ENCODE results near the gene REM2. TPM values are rescaled to one million over a fixed set of nuclear protein-coding genes. Genes with fewer than 3 reads are reported as not detected.

The REM2 gene
- total RNA-seq, 2 donors from 2014 or later = 0.93 to 1.1 TPM

- ATAC-seq = no peak
- peaks cover 19 to 23% of the 10 kb centered on the region in 2 donors for H3K36me3 Mint-ChIP-seq
- no peak overlapping the region for H3K27ac Mint-ChIP-seq
- H3K9me3 Mint-ChIP-seq = no peaks in the 10 kb centered on the region
- peak in 1 of 2 donors; percentile 8 for DNase-seq (ENCODE audit: low spot score in 2 of 2)
Observed at GRCh38 chr14:22928237-22929103, 45.4 kb downstream of the REM2 start.

GRCh38 chr14:22929104-22929960, 46.3 kb downstream of the REM2 start, which contains the start of gene PRMT5:
Gene PRMT5, minus strand, starts transcription at chr14:22929376. Its CDS starts 15 bp downstream, at chr14:22929361.
- DNase-seq (ENCODE audit: low spot score in 2 of 2) (peak; percentile 96 to 99), ATAC-seq (peak; percentile 96 to 98)
- no peak within 1 kb of the TSS for H3K27ac Mint-ChIP-seq
- peaks cover 19 to 23% of the 10 kb centered on the region in 2 donors for H3K36me3 Mint-ChIP-seq
- H3K9me3 Mint-ChIP-seq = no peaks in the 10 kb centered on the region

GRCh38 chr14:22929961-22930364, 46.9 kb downstream of the REM2 start:
- Mint-ChIP-seq H3K36me3 (peaks cover 19 to 23% of the 10 kb centered on the region in 2 donors), H3K27ac (no peak overlapping the region), H3K9me3 (no peaks in the 10 kb centered on the region)
- ATAC-seq (no peak), DNase-seq (ENCODE audit: low spot score in 2 of 2) (no peak)

- Mint-ChIP-seq H3K27ac (peak overlapping the region in 1 of 2 donors; percentile 47), H3K9me3 (no peaks in the 10 kb centered on the region), H3K36me3 (peaks cover 9 to 11% of the 10 kb centered on the region in 2 donors)
- ATAC-seq = no peak
- DNase-seq (ENCODE audit: low spot score in 2 of 2) = no peak
Observed at GRCh38 chr14:22932146-22932545, 49.1 kb downstream of the REM2 start.

- no peak for DNase-seq (ENCODE audit: low spot score in 2 of 2)
Observed at GRCh38 chr14:22935156-22935555, 52.1 kb downstream of the REM2 start.

More at GRCh38 chr14:22935156-22935555, 52.1 kb downstream of the REM2 start:
- Mint-ChIP-seq H3K9me3 (no peaks in the 10 kb centered on the region), H3K27ac (no peak overlapping the region), H3K36me3 (peaks cover 0 to 6% of the 10 kb centered on the region in 2 donors)
- ATAC-seq = no peak

Other genes with a start within 250 kb of the REM2 start
- not detected for gene OR6J1, start 238.9 kb upstream of the REM2 start, total RNA-seq
- gene OXA1L, start 116.5 kb upstream of the REM2 start, total RNA-seq = 100 to 1,000 TPM; 176 to 178 TPM
- gene SLC7A7, start 67.8 kb upstream of the REM2 start, total RNA-seq = under 1 TPM; 0.46 to 0.78 TPM
- gene MRPL52, start 53.3 kb upstream of the REM2 start, total RNA-seq = 100 to 1,000 TPM; 112 to 146 TPM
- gene MMP14, start 46.6 kb upstream of the REM2 start, total RNA-seq = 1 to 10 TPM in 1 of 2 donors, under 1 TPM in 1; 0.68 to 2.2 TPM
- 10 to 100 TPM; 48.9 to 67.6 TPM for gene LRP10, start 11.5 kb upstream of the REM2 start, total RNA-seq
- 10 to 100 TPM; 63.5 to 97.7 TPM for gene RBM23, start 35.9 kb downstream of the REM2 start, total RNA-seq
- gene PRMT5, start 46.2 kb downstream of the REM2 start, total RNA-seq = 100 to 1,000 TPM in 1 of 2 donors, 10 to 100 TPM in 1; 47.1 to 120 TPM
- gene HAUS4, start 73.9 kb downstream of the REM2 start, total RNA-seq = 10 to 100 TPM; 82.2 to 93.3 TPM
- gene AJUBA, start 99.3 kb downstream of the REM2 start, total RNA-seq = 1 to 10 TPM; 1.5 to 3.8 TPM
- 10 to 100 TPM; 10.9 to 12.6 TPM for gene C14orf93, start 126.9 kb downstream of the REM2 start, total RNA-seq
- gene PSMB5, start 151.7 kb downstream of the REM2 start, total RNA-seq = 100 to 1,000 TPM; 137 to 180 TPM
- not detected for gene PSMB11, start 159.0 kb downstream of the REM2 start, total RNA-seq
- 1 to 10 TPM; 1.1 to 1.4 TPM for gene CDH24, start 174.3 kb downstream of the REM2 start, total RNA-seq
- 100 to 1,000 TPM; 187 to 191 TPM for gene ACIN1, start 211.9 kb downstream of the REM2 start, total RNA-seq
- 10 to 100 TPM; 36.5 to 49.1 TPM for gene C14orf119, start 212.3 kb downstream of the REM2 start, total RNA-seq
- gene CIROP, start 221.8 kb downstream of the REM2 start, total RNA-seq = not detected
- under 1 TPM; 0.34 to 0.41 TPM for gene CEBPE, start 236.0 kb downstream of the REM2 start, total RNA-seq

Measured in activated naive CD4-positive, alpha-beta T cell treated with anti-CD3 and anti-CD28 coated beads, Interleukin-2, amount 50 U/mL, for 72 hours (primary cell).